Astrocyte (in vitro differentiated cells and primary cell): ENCODE data around the gene PRR30.
"Not testable (repeated sequence)": the region's sequence is repeated elsewhere in the genome, so short reads cannot be mapped to it uniquely, and the experiment has no call there.

Experiments
- EZH2 ChIP-seq: IDR thresholded peaks from 2 replicates; pipeline ENCODE4 v1.6.1; 2012; ENCODE audit warnings: mild to moderate bottlenecking, low read length, inconsistent platforms; ENCODE audit not compliant: insufficient read depth
- TF ChIP-seq, protein P1 (sequence below): IDR thresholded peaks from 2 replicates; pipeline ENCODE4 v1.5.1; 2011; ENCODE audit warnings: low read depth, mild to moderate bottlenecking, inconsistent platforms, low read length, moderate library complexity; ENCODE audit not compliant: insufficient read depth

DNA sequence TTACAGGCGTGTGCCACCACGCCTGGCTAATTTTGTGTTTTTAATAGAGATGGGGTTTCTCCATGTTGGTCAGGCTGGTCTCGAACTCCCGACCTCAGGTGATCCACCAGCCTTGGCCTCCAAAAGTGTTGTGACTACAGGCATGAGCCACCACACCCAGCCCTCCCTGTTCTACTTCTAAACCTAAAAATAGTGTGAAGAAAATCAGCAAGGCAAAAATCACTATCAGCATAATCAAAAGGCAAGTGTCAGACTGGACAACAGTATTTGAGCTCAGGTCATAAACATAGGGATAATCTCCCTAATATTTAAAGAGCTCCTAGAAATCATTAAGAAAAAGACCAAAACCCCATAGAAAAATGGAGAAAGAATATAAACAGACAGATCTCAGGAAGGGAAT lies 36.6 kb upstream of the PRR30 start:
- TF ChIP-seq, protein P1, sequence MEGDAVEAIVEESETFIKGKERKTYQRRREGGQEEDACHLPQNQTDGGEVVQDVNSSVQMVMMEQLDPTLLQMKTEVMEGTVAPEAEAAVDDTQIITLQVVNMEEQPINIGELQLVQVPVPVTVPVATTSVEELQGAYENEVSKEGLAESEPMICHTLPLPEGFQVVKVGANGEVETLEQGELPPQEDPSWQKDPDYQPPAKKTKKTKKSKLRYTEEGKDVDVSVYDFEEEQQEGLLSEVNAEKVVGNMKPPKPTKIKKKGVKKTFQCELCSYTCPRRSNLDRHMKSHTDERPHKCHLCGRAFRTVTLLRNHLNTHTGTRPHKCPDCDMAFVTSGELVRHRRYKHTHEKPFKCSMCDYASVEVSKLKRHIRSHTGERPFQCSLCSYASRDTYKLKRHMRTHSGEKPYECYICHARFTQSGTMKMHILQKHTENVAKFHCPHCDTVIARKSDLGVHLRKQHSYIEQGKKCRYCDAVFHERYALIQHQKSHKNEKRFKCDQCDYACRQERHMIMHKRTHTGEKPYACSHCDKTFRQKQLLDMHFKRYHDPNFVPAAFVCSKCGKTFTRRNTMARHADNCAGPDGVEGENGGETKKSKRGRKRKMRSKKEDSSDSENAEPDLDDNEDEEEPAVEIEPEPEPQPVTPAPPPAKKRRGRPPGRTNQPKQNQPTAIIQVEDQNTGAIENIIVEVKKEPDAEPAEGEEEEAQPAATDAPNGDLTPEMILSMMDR: not testable (repeated sequence)
- not testable (repeated sequence) for TF ChIP-seq EZH2
